PC-9 (cell line): ENCODE data around the gene PTPRCAP. TPM values are rescaled to one million over a fixed set of nuclear protein-coding genes. Genes with fewer than 3 reads are reported as not detected.
A peak's percentile ranks its signal among the peaks of the same experiment; 100 is the strongest.

ENCODE experiments used
- BruUV-seq: library from RNA; stranded (reverse); fragments of 400-500 nt; replicated peaks from 2 replicates; lab custom pipeline; 2021; lab: Mats Ljungman, UMichigan
- CTCF ChIA-PET: fragments of 300-600 bp; sonication (Branson Sonifier 250); formaldehyde crosslinking; loops from one replicate; lab custom pipeline; 2022; ENCODE audit warnings: antibody characterized with exemption; lab: Charles Lee
- POLR2A ChIA-PET: fragments of 300-600 bp; sonication (Branson Sonifier 250); formaldehyde crosslinking; loops from one replicate; lab custom pipeline; 2022; ENCODE audit warnings: antibody characterized with exemption; ENCODE audit not compliant: unreplicated experiment; lab: Charles Lee
- DNase-seq, 2 experiments: peaks; one replicate each; pipeline versions ENCODE4 v3.0.0 to v3.0.0-alpha.2; 2015 to 2022; ENCODE audit warnings: mixed read lengths in 1 of 2
- H2AFZ ChIP-seq: fragments of 200-600 bp; sonication (generic); 2 replicates; pipeline ENCODE4 v1.8.1; 2017; ENCODE audit warnings: antibody characterized with exemption
- H3F3A ChIP-seq: fragments of 200-600 bp; sonication (generic); 2 replicates; pipeline ENCODE4 v1.8.1; 2017; ENCODE audit warnings: antibody characterized with exemption, mild to moderate bottlenecking, low read depth; ENCODE audit not compliant: insufficient read depth
- H3K27ac ChIP-seq: fragments of 200-600 bp; sonication (generic); 2 replicates; pipeline ENCODE4 v1.6.1; 2016; ENCODE audit warnings: mixed run types
- H3K27me3 ChIP-seq: fragments of 200-600 bp; sonication (generic); 2 replicates; pipeline ENCODE4 v1.6.1; 2016; ENCODE audit warnings: low read depth, mixed run types; ENCODE audit not compliant: insufficient read depth
- H3K36me3 ChIP-seq: fragments of 200-600 bp; sonication (generic); 2 replicates; pipeline ENCODE4 v1.6.1; 2016; ENCODE audit warnings: low read depth, mixed run types
- H3K4me1 ChIP-seq: fragments of 200-600 bp; sonication (generic); replicated peaks from 2 replicates; pipeline ENCODE4 v1.6.1; 2016; ENCODE audit warnings: mixed run types; ENCODE audit not compliant: insufficient read depth
- H3K4me2 ChIP-seq: fragments of 200-600 bp; sonication (generic); 2 replicates; pipeline ENCODE4 v1.6.1; 2017; ENCODE audit warnings: mixed run types
- H3K4me3 ChIP-seq: fragments of 200-600 bp; sonication (generic); 2 replicates; pipeline ENCODE4 v1.6.1; 2016; ENCODE audit warnings: mixed run types
- H3K79me2 ChIP-seq: fragments of 200-600 bp; sonication (generic); 2 replicates; pipeline ENCODE4 v1.6.1; 2017; ENCODE audit warnings: low read depth, mixed run types
- H3K9me2 ChIP-seq: fragments of 200-600 bp; sonication (generic); 2 replicates; pipeline ENCODE4 v1.8.1; 2017; ENCODE audit warnings: mild to moderate bottlenecking; ENCODE audit not compliant: insufficient read depth
- H3K9me3 ChIP-seq: fragments of 200-600 bp; sonication (generic); 2 replicates; pipeline ENCODE4 v1.8.1; 2016; ENCODE audit warnings: low read depth; ENCODE audit not compliant: insufficient read depth
- H4K20me1 ChIP-seq: fragments of 200-600 bp; sonication (generic); 2 replicates; pipeline ENCODE4 v1.8.1; 2017; ENCODE audit not compliant: insufficient read depth
- CTCF ChIP-seq: fragments of 200-600 bp; sonication (generic); conservative IDR thresholded peaks from 2 replicates; pipeline ENCODE4 v1.6.1; 2017; ENCODE audit warnings: mixed run types, antibody characterized with exemption, mild to moderate bottlenecking, moderate library complexity
- EZH2 ChIP-seq: fragments of 200-600 bp; sonication (generic); IDR thresholded peaks from 2 replicates; pipeline ENCODE4 v1.8.0; 2017; ENCODE audit warnings: antibody characterized with exemption, low read depth
- intact Hi-C: fragments of 100-400 bp; cut with micrococcal nuclease; formaldehyde crosslinking; loops from one replicate; pipeline ENCODE4 v1.10.0; 2022; ENCODE audit not compliant: unreplicated experiment
- total RNA-seq: library from RNA; stranded (reverse); gene quantifications from 2 replicates; pipeline ENCODE4 v1.2.3, GENCODE V29; 2021

Gene PTPRCAP
- total RNA-seq, 1 experiment from 2014 or later: 1.3 TPM

GRCh38 chr11:67440229-67441097 is 3.0 kb upstream of the PTPRCAP start:
- no TSS peak for BruUV-seq
- Histone ChIP-seq H3K4me3 (no peak overlapping the region), H3K79me2 (peaks cover 20% of the 10 kb centered on the region), H3K4me2 (no peak overlapping the region), H3K27ac (no peak overlapping the region), H3K36me3 (no peaks in the 10 kb centered on the region; the same call in none of the 2 replicates), H2AFZ (no peak overlapping the region), H4K20me1 (0 out of 2 replicates have a peak, but pooled peaks cover 6% of the 10 kb centered on the region), H3F3A (peaks cover 37% of the 10 kb centered on the region), H3K4me1 (peaks cover 13% of the 10 kb centered on the region), H3K27me3 (no peaks in the 10 kb centered on the region), H3K9me3 (no peaks in the 10 kb centered on the region), H3K9me2 (no peaks in the 10 kb centered on the region)
- intact Hi-C loops: loop anchor here (5.0 kb wide), 1 partner anchor 67 kb away; the partner anchor contains the start of genes CDK2AP2 and PITPNM1
- TF ChIP-seq CTCF: no peak
- TF ChIP-seq EZH2: no peak
- ChIA-PET POLR2A (no interaction called here), CTCF (no interaction called here)
- no peak for DNase-seq

- peak in 1 of 2 experiments; percentile 52 for DNase-seq
- H3F3A ChIP-seq: peaks cover 37% of the 10 kb centered on the region
- ChIA-PET POLR2A (interaction anchor here (0.6 to 0.7 kb wide), 2 partner anchors 33 to 41 kb away, joined by 3 read pairs; no protein-coding TSS in a partner anchor), CTCF (no interaction called here)
- no peak overlapping the region for H2AFZ ChIP-seq
- no TSS peak for BruUV-seq
- H3K27ac ChIP-seq: no peak overlapping the region
- H4K20me1 ChIP-seq: 0 out of 2 replicates have a peak, but pooled peaks cover 6% of the 10 kb centered on the region
- no peaks in the 10 kb centered on the region for H3K9me3 ChIP-seq
- no peaks in the 10 kb centered on the region for H3K9me2 ChIP-seq
- peaks cover 16% of the 10 kb centered on the region for H3K79me2 ChIP-seq
- H3K36me3 ChIP-seq: no peaks in the 10 kb centered on the region; the same call in none of the 2 replicates
- no peaks in the 10 kb centered on the region for H3K27me3 ChIP-seq
- intact Hi-C loops: loop anchor here (5.0 kb wide), 1 partner anchor 68 kb away; the partner anchor contains the start of genes CDK2AP2 and PITPNM1
- TF ChIP-seq EZH2 (no peak), CTCF (peak; percentile 41; the same call in 1 of the 2 replicates)
- H3K4me1 ChIP-seq: peaks cover 12% of the 10 kb centered on the region
- no peak overlapping the region for H3K4me3 ChIP-seq
- no peak overlapping the region for H3K4me2 ChIP-seq
Observed at GRCh38 chr11:67439321-67440228, 2.1 kb upstream of the PTPRCAP start.
